Neural progenitor cell (in vitro differentiated cells): ENCODE data around the gene LPIN2.

Experiments used
- EZH2phosphoT487 ChIP-seq: fragments of 200-600 bp; sonication (generic); IDR thresholded peaks from 2 replicates; pipeline ENCODE4 v1.6.1; 2017; ENCODE audit warnings: antibody characterized with exemption
- TF ChIP-seq, protein P1 (sequence below): fragments of 200-600 bp; sonication (generic); IDR thresholded peaks from 2 replicates; pipeline ENCODE4 v1.5.1; 2017; ENCODE audit warnings: antibody characterized with exemption, mild to moderate bottlenecking

DNA sequence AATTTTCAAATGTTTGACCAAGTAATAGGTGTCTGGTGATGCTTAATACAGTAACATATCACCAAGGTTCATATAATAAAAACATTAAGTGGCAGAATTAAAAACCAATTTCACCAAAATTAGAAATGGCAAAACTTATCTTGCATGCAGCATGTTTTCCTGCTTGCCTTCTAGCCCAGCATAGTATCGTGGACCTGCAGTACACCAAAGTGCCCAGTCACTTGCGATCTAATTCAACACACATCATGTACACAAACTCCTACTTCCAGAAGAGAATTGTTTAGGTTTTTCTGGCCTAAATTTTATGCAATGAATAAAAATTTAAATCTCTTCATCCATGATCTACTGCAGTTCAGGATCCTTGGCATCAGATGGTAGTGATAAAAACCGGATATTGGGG is 28.9 kb downstream of the LPIN2 start:
- TF ChIP-seq, protein P1, sequence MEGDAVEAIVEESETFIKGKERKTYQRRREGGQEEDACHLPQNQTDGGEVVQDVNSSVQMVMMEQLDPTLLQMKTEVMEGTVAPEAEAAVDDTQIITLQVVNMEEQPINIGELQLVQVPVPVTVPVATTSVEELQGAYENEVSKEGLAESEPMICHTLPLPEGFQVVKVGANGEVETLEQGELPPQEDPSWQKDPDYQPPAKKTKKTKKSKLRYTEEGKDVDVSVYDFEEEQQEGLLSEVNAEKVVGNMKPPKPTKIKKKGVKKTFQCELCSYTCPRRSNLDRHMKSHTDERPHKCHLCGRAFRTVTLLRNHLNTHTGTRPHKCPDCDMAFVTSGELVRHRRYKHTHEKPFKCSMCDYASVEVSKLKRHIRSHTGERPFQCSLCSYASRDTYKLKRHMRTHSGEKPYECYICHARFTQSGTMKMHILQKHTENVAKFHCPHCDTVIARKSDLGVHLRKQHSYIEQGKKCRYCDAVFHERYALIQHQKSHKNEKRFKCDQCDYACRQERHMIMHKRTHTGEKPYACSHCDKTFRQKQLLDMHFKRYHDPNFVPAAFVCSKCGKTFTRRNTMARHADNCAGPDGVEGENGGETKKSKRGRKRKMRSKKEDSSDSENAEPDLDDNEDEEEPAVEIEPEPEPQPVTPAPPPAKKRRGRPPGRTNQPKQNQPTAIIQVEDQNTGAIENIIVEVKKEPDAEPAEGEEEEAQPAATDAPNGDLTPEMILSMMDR: no peak
- TF ChIP-seq EZH2phosphoT487: no peak
